OCI-LY7 (cell line): ENCODE results near the gene IKZF3. TPM values are rescaled to one million over a fixed set of nuclear protein-coding genes. Genes with fewer than 3 reads are reported as not detected.
A peak's percentile ranks its signal among the peaks of the same experiment; 100 is the strongest.

Experiments used
- BruUV-seq: library from RNA; stranded (reverse); fragments of 400-500 nt; replicated peaks from 2 replicates; lab custom pipeline; 2021; lab: Mats Ljungman, UMichigan
- CTCF ChIA-PET: fragments of 300-600 bp; sonication (Branson Sonifier 250); formaldehyde crosslinking; loops from one replicate; lab custom pipeline; 2022; ENCODE audit warnings: antibody characterized with exemption; ENCODE audit not compliant: unreplicated experiment; lab: Charles Lee
- POLR2A ChIA-PET: fragments of 300-600 bp; sonication (Branson Sonifier 250); formaldehyde crosslinking; loops from one replicate; lab custom pipeline; 2022; ENCODE audit warnings: antibody characterized with exemption; lab: Charles Lee
- DNase-seq: peaks from one replicate; pipeline ENCODE4 v3.0.0-alpha.2; 2015; ENCODE audit warnings: low spot score
- H2AFZ ChIP-seq: fragments of 200-600 bp; sonication (generic), shearing (Covaris generic); 2 replicates; pipeline ENCODE4 v1.6.1; 2014; ENCODE audit warnings: mild to moderate bottlenecking, antibody characterized with exemption, low read length, moderate library complexity
- H3K27ac ChIP-seq: fragments of 200-600 bp; sonication (generic); 2 replicates; pipeline ENCODE4 v1.5.1; 2014; ENCODE audit warnings: mixed run types, low read depth, mild to moderate bottlenecking, moderate library complexity, low read length, inconsistent platforms; ENCODE audit not compliant: poor library complexity, severe bottlenecking
- H3K36me3 ChIP-seq: fragments of 200-600 bp; sonication (generic); 2 replicates; pipeline ENCODE4 v1.6.1; 2014; ENCODE audit warnings: mild to moderate bottlenecking, antibody characterized with exemption, low read length, moderate library complexity, mixed read lengths; ENCODE audit not compliant: insufficient read depth
- H3K4me1 ChIP-seq: fragments of 200-600 bp; sonication (generic); 2 replicates; pipeline ENCODE4 v1.5.1; 2014; ENCODE audit warnings: mild to moderate bottlenecking, low read length; ENCODE audit not compliant: insufficient read depth, poor library complexity, severe bottlenecking
- H3K4me2 ChIP-seq: fragments of 200-600 bp; sonication (generic); 2 replicates; pipeline ENCODE4 v1.6.1; 2014; ENCODE audit warnings: mild to moderate bottlenecking, low read length
- H3K4me3 ChIP-seq: fragments of 200-600 bp; sonication (generic); 2 replicates; pipeline ENCODE4 v1.5.1; 2014; ENCODE audit warnings: mild to moderate bottlenecking, low read depth, low read length; ENCODE audit not compliant: poor library complexity, severe bottlenecking
- H3K79me2 ChIP-seq: fragments of 200-600 bp; sonication (generic); 2 replicates; pipeline ENCODE4 v1.6.1; 2016; ENCODE audit warnings: low read depth, mild to moderate bottlenecking, low read length, moderate library complexity, mixed read lengths; ENCODE audit not compliant: insufficient read depth
- H3K9me2 ChIP-seq: fragments of 200-600 bp; sonication (generic); 2 replicates; pipeline ENCODE4 v1.6.1; 2016; ENCODE audit warnings: mild to moderate bottlenecking, low read length, mixed read lengths; ENCODE audit not compliant: insufficient read depth
- H3K9me3 ChIP-seq: fragments of 200-600 bp; sonication (generic); 2 replicates; pipeline ENCODE4 v1.6.1; 2014; ENCODE audit warnings: mild to moderate bottlenecking, mixed run types, low read length, mixed read lengths
- H4K20me1 ChIP-seq: fragments of 200-600 bp; sonication (generic); 2 replicates; pipeline ENCODE4 v1.6.1; 2014; ENCODE audit warnings: mild to moderate bottlenecking, antibody characterized with exemption, low read length, moderate library complexity, mixed read lengths; ENCODE audit not compliant: insufficient read depth
- CTCF ChIP-seq: fragments of 200-600 bp; sonication (generic); conservative IDR thresholded peaks from 2 replicates; pipeline ENCODE4 v1.5.1; 2014; ENCODE audit warnings: mild to moderate bottlenecking, antibody characterized with exemption, low read length, moderate library complexity, mixed read lengths
- EZH2phosphoT487 ChIP-seq: fragments of 200-600 bp; sonication (generic); IDR thresholded peaks from 2 replicates; pipeline ENCODE4 v1.6.1; 2018; ENCODE audit warnings: low read depth, borderline replicate concordance, mild to moderate bottlenecking, mixed run types, antibody characterized with exemption, low read length, moderate library complexity, mixed read lengths
- intact Hi-C: fragments of 100-400 bp; cut with micrococcal nuclease; formaldehyde crosslinking; loops from one replicate; pipeline ENCODE4 v1.10.0; 2022; ENCODE audit not compliant: unreplicated experiment
- total RNA-seq, 2 experiments: library from RNA; depleted of rRNA in 1 of 2; stranded (reverse); fragments of >200 nt in 1 of 2; shearing (Covaris generic) in 1 of 2; gene quantifications; 2 replicates each; pipeline ENCODE4 v1.2.3, GENCODE V29; 2014 to 2022

IKZF3 gene
- total RNA-seq, 2 experiments from 2014 or later = 54.7 to 134 TPM

GRCh38 chr17:39899215-39899614 lies 35.1 kb upstream of the IKZF3 start:
- H4K20me1 ChIP-seq = no peaks in the 10 kb centered on the region
- H3K79me2 ChIP-seq = no peaks in the 10 kb centered on the region
- intact Hi-C loops = no loop called here
- no peak for DNase-seq
- H3K9me3 ChIP-seq = 0 out of 2 replicates have a peak, but pooled peaks cover 4% of the 10 kb centered on the region
- no peak overlapping the region for H2AFZ ChIP-seq
- TF ChIP-seq CTCF (no peak), EZH2phosphoT487 (no peak)
- no peak overlapping the region for H3K4me3 ChIP-seq
- no peak overlapping the region for H3K27ac ChIP-seq
- peaks cover 23% of the 10 kb centered on the region for H3K36me3 ChIP-seq
- peaks cover 19% of the 10 kb centered on the region for H3K4me1 ChIP-seq
- H3K4me2 ChIP-seq = no peak overlapping the region
- ChIA-PET POLR2A (interaction anchor here (0.9 kb wide), 1 partner anchor 17 kb away, joined by 3 read pairs; no protein-coding TSS in a partner anchor), CTCF (no interaction called here)
- H3K9me2 ChIP-seq = no peaks in the 10 kb centered on the region
- no TSS peak for BruUV-seq

GRCh38 chr17:39898088-39898487 lies 34.0 kb upstream of the IKZF3 start:
- intact Hi-C loops = no loop called here
- Histone ChIP-seq H2AFZ (no peak overlapping the region), H3K27ac (no peak overlapping the region), H3K4me3 (no peak overlapping the region), H3K9me3 (0 out of 2 replicates have a peak, but pooled peaks cover 4% of the 10 kb centered on the region), H3K4me1 (peaks cover 28% of the 10 kb centered on the region), H3K9me2 (no peaks in the 10 kb centered on the region), H3K4me2 (no peak overlapping the region), H4K20me1 (no peaks in the 10 kb centered on the region), H3K36me3 (peaks cover 16% of the 10 kb centered on the region), H3K79me2 (no peaks in the 10 kb centered on the region)
- ChIA-PET POLR2A (no interaction called here), CTCF (no interaction called here)
- DNase-seq = no peak
- BruUV-seq = no TSS peak
- TF ChIP-seq CTCF (no peak), EZH2phosphoT487 (no peak)

- ChIA-PET CTCF (no interaction called here), POLR2A (interaction anchor here (0.9 to 3.6 kb wide), 8 partner anchors 11 to 84 kb away, joined by 3 to 22 read pairs (median 5); no protein-coding TSS in a partner anchor)
- H4K20me1 ChIP-seq = no peaks in the 10 kb centered on the region
- H3K4me1 ChIP-seq = peaks cover 28% of the 10 kb centered on the region
- no peaks in the 10 kb centered on the region for H3K9me2 ChIP-seq
- H3K36me3 ChIP-seq = peaks cover 9% of the 10 kb centered on the region; the same call in 1 of the 2 replicates
- no peak overlapping the region for H3K4me3 ChIP-seq
- H3K27ac ChIP-seq = peak overlapping the region; percentile 45
- intact Hi-C loops = no loop called here
- peak overlapping the region; percentile 95 for H2AFZ ChIP-seq
- no TSS peak for BruUV-seq
- H3K79me2 ChIP-seq = no peaks in the 10 kb centered on the region
- H3K4me2 ChIP-seq = peak overlapping the region; percentile 47
- TF ChIP-seq EZH2phosphoT487 (no peak), CTCF (no peak)
- H3K9me3 ChIP-seq = 0 out of 2 replicates have a peak, but pooled peaks cover 4% of the 10 kb centered on the region
- DNase-seq = peak; percentile 60
These were observed 30.7 kb upstream of the IKZF3 start for GRCh38 chr17:39894681-39895376.
